Stimulated activated naive CD4-positive, alpha-beta T cell treated with Interleukin-2 at 50 U/mL for 16 hours (primary cell): ENCODE data around the gene LGALS1.
"Not testable (repeated sequence)": the region's sequence is repeated elsewhere in the genome, so short reads cannot be mapped to it uniquely, and the experiment has no call there.

Experiments used
- DNase-seq: peaks from one replicate; lab custom pipeline; 2025; lab: John Stamatoyannopoulos, UW

Gene LGALS1

GRCh38 chr22:37690407-37690806 lies 15.0 kb downstream of the LGALS1 start:
- no peak for DNase-seq

- no peak for DNase-seq
Measured at GRCh38 chr22:37690901-37691504, 15.6 kb downstream of the LGALS1 start.

GRCh38 chr22:37692627-37693285 lies 17.3 kb downstream of the LGALS1 start:
- DNase-seq: no peak

GRCh38 chr22:37694131-37694530 lies 18.7 kb downstream of the LGALS1 start:
- not testable (repeated sequence) for DNase-seq

- DNase-seq: not testable (repeated sequence)
Measured at GRCh38 chr22:37696260-37696656, 20.8 kb downstream of the LGALS1 start.

- DNase-seq: peak; percentile 88
Measured at GRCh38 chr22:37696657-37697537, 21.5 kb downstream of the LGALS1 start, which contains the start of gene TRIOBP. Gene TRIOBP (plus strand): TSS chr22:37697048. CDS start chr22:37701366, 4,318 bp downstream.

- DNase-seq: no peak
Measured at GRCh38 chr22:37697538-37697835, 22.1 kb downstream of the LGALS1 start.

GRCh38 chr22:37701141-37701786 lies 25.8 kb downstream of the LGALS1 start:
- no peak for DNase-seq

- no peak for DNase-seq
Measured at GRCh38 chr22:37703906-37704305, 28.5 kb downstream of the LGALS1 start.

- DNase-seq: no peak
Measured at GRCh38 chr22:37704645-37705044, 29.2 kb downstream of the LGALS1 start.

- DNase-seq: no peak
Measured at GRCh38 chr22:37705205-37705604, 29.8 kb downstream of the LGALS1 start.

GRCh38 chr22:37708580-37709444 lies 33.4 kb downstream of the LGALS1 start:
- DNase-seq: no peak

GRCh38 chr22:37709445-37709765 lies 34.0 kb downstream of the LGALS1 start:
- DNase-seq: no peak

GRCh38 chr22:37710675-37711074 lies 35.2 kb downstream of the LGALS1 start:
- no peak for DNase-seq

GRCh38 chr22:37711490-37711889 lies 36.1 kb downstream of the LGALS1 start:
- no peak for DNase-seq

GRCh38 chr22:37713761-37714160 lies 38.3 kb downstream of the LGALS1 start:
- no peak for DNase-seq

GRCh38 chr22:37714634-37715033 lies 39.2 kb downstream of the LGALS1 start:
- no peak for DNase-seq

- DNase-seq: no peak
Measured at GRCh38 chr22:37715760-37716159, 40.3 kb downstream of the LGALS1 start.

- DNase-seq: no peak
Measured at GRCh38 chr22:37716708-37717107, 41.3 kb downstream of the LGALS1 start.

- DNase-seq: not testable (repeated sequence)
Measured at GRCh38 chr22:37717235-37717634, 41.8 kb downstream of the LGALS1 start.

GRCh38 chr22:37717746-37718305 lies 42.4 kb downstream of the LGALS1 start:
- DNase-seq: not testable (repeated sequence)
